ENCODE measurements around the gene LIME1.

Gene LIME1

DNA sequence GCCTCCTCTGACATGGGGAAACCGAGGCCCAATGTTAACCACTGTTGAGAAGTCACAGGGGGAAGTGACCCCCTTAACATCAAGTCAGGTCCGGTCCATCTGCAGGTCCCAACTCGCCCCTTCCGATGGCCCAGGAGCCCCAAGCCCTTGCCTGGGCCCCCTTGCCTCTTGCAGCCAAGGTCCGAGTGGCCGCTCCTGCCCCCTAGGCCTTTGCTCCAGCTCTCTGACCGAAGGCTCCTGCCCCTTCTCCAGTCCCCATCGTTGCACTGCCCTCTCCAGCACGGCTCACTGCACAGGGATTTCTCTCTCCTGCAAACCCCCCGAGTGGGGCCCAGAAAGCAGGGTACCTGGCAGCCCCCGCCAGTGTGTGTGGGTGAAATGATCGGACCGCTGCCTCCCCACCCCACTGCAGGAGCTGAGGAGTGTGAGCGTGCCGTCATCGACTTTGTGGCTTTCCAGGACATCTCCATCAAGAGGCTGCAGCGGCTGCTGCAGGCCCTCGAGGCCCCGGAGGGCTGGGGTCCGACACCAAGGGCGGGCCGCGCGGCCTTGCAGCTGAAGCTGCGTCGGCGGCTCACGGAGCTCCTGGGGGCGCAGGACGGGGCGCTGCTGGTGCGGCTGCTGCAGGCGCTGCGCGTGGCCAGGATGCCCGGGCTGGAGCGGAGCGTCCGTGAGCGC, 38.5 kb upstream of the LIME1 start:
- no peak overlapping the region for H3K4me3 ChIP-seq (ENCODE audit: low read length)
- no peak for DNase-seq (ENCODE audit: low read depth, low spot score)
- H3K27me3 ChIP-seq (ENCODE audit: control insufficient read depth, insufficient read depth, low read length): no peaks in the 10 kb centered on the region
- peaks cover 1% of the 10 kb centered on the region; the same call in 1 of the 2 replicates for H3K4me1 ChIP-seq (ENCODE audit: control insufficient read depth, insufficient read depth, low read length)
- H3K27ac ChIP-seq (ENCODE audit: low read length): no peak overlapping the region
- WGBS (ENCODE audit: insufficient coverage, insufficient read length): no CpG with 5 or more reads among the region's 40 CpGs
- H3K36me3 ChIP-seq (ENCODE audit: control insufficient read depth, insufficient read depth, low read length): peaks cover 16% of the 10 kb centered on the region
- peaks cover 2% of the 10 kb centered on the region; the same call in 1 of the 2 replicates for H3K9me3 ChIP-seq (ENCODE audit: control insufficient read depth, insufficient read depth, low read length)

DNA sequence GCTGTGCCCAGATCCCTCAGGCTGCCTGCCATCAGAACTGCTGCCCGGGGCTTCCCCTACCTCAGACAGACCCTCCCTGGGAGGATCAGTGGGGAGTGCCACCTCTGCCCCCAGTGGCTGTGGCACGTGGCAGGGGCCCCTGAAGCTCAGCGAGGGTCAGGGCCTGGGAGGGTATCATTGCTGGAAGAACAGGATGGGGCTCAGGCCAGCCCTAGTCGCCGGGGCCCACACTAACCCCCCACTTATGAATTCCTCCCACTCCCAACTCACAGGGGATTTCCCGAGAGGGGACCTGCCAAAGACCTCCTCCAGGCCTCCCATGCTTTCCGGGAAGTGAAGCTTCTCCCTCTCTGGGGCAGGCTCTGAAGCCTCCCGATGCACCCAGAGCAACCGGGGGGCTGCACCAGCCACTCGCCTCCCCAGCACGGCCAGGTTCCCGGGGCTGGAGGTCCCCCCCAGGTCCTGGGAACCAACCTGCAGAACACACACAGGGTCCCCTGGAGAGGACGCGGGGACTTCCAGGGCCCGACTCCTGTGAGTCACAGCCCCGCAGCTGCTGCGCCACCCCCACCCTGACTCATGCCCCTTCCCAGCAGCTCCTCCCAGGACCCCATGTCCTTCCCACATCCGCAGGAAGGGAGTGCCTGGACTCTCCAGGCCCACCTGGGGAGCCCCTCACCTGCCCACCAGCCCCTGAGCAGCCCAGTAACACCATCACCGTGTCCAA, 37.6 kb upstream of the LIME1 start:
- H3K4me3 ChIP-seq (ENCODE audit: low read length): no peak overlapping the region

DNA sequence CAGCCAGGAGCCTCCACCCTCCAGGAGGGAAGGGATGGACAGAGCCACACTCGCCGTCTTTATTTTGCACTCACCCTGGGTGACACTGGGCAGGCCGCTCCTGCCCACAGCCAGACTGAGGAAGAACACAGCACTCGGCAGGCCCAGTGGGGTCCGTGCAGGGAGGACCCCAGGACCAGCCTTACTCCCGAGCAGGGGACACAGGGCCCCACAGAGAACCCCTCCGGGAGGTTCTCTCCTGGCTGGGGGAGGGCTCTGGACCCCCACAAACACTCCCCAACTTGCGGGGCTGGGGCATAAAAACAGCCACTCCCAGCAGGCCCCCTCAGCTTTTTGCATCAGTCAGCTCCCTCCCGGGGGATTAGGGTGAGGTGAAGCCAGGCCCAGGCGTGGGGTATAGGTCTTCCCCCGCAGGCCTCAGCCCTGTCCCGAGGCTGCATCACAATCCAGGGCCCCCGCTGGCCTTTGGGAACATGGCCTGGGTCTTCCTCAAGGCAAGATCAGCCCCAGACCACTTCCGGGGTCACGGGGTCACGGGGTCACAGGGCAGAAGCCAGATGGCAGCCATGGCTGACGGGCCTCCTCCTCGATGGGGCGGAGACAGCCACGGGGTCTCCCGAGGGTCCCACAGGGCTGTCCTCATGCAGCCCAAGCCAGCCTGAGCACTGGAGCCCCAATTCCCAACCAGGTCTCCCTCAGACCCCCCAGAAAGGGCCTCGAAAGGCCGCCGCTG, 36.8 kb upstream of the LIME1 start:
- Histone ChIP-seq H3K4me3 (ENCODE audit: low read length) (no peak overlapping the region), H3K9me3 (ENCODE audit: control insufficient read depth, insufficient read depth, low read length) (no peaks in the 10 kb centered on the region), H3K27ac (ENCODE audit: low read length) (no peak overlapping the region), H3K36me3 (ENCODE audit: control insufficient read depth, insufficient read depth, low read length) (peaks cover 8% of the 10 kb centered on the region), H3K4me1 (ENCODE audit: control insufficient read depth, insufficient read depth, low read length) (peaks cover 1% of the 10 kb centered on the region; the same call in 1 of the 2 replicates), H3K27me3 (ENCODE audit: control insufficient read depth, insufficient read depth, low read length) (no peaks in the 10 kb centered on the region)
- no CpG with 5 or more reads among the region's 24 CpGs for WGBS (ENCODE audit: insufficient coverage, insufficient read length)
- DNase-seq (ENCODE audit: low read depth, low spot score): no peak

More for the DNA sequence above, 37.6 kb upstream of the LIME1 start:
- Histone ChIP-seq H3K36me3 (ENCODE audit: control insufficient read depth, insufficient read depth, low read length) (peaks cover 12% of the 10 kb centered on the region), H3K9me3 (ENCODE audit: control insufficient read depth, insufficient read depth, low read length) (no peaks in the 10 kb centered on the region), H3K27me3 (ENCODE audit: control insufficient read depth, insufficient read depth, low read length) (no peaks in the 10 kb centered on the region), H3K4me1 (ENCODE audit: control insufficient read depth, insufficient read depth, low read length) (peaks cover 1% of the 10 kb centered on the region; the same call in 1 of the 2 replicates), H3K27ac (ENCODE audit: low read length) (no peak overlapping the region)
- no CpG with 5 or more reads among the region's 19 CpGs for WGBS (ENCODE audit: insufficient coverage, insufficient read length)
- no peak for DNase-seq (ENCODE audit: low read depth, low spot score)

DNA sequence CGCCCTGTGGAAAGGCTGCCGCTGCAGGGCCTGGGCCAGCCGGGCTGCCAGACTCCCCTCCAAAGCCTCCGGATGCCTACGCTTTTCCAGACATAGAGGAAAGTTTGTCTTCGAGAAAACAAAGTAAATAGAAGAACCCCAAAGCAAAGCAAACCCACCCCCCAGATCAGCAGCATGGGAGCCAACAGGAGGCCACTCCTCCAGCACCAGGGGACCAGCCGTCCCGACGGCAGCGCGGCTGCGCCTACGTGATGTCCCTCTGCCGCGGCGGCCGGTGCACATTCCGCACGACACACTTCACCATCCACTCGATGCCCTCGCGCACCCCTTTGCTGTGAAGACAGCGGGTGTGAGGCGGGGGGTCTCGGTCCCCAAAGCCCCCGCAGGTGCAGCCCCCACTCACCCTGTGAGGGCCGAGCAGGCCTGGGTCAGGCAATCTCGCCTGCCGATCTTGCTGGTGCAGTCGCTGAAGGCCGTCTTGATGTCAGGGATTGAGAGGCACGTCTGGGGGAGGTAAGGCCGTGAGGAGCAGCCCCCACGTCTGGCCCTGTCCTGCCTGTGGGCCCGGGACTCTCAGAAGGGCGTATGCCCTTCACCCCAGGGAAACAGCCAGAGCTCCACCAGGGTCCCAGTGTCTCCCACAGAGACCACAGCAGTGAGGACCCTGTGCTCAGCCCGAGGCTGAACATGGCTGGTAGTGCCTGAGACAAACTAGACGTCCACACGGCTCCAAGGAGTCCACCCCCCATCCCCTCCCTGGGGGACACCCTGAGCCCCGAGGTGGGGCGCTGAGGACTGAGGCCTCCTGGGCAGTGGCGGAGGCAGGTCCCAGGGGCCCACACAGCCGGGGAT, 36.0 kb upstream of the LIME1 start:
- Histone ChIP-seq H3K36me3 (ENCODE audit: control insufficient read depth, insufficient read depth, low read length) (peaks cover 6% of the 10 kb centered on the region), H3K4me3 (ENCODE audit: low read length) (no peak overlapping the region), H3K27me3 (ENCODE audit: control insufficient read depth, insufficient read depth, low read length) (no peaks in the 10 kb centered on the region), H3K27ac (ENCODE audit: low read length) (no peak overlapping the region), H3K9me3 (ENCODE audit: control insufficient read depth, insufficient read depth, low read length) (no peaks in the 10 kb centered on the region), H3K4me1 (ENCODE audit: control insufficient read depth, insufficient read depth, low read length) (peaks cover 1% of the 10 kb centered on the region; the same call in 1 of the 2 replicates)
- DNase-seq (ENCODE audit: low read depth, low spot score): no peak
- WGBS (ENCODE audit: insufficient coverage, insufficient read length): no CpG with 5 or more reads among the region's 43 CpGs

DNA sequence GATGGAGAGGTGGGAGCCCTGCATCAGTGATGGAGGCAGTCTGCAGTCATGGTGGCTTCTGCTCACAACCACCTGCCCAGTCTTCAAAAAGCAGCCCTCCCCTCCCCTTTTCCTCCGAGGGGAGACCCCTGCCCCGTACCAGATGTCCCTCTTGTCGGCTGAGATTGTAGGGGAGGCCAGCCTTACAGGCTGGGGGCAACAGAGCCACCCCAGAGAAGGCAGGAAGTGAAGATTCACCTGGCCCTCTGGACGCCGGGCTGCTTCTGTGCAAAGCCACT, 35.5 kb upstream of the LIME1 start:
- no peak overlapping the region for H3K27ac ChIP-seq (ENCODE audit: low read length)
- H3K4me3 ChIP-seq (ENCODE audit: low read length): no peak overlapping the region
- no peaks in the 10 kb centered on the region for H3K27me3 ChIP-seq (ENCODE audit: control insufficient read depth, insufficient read depth, low read length)
- no peaks in the 10 kb centered on the region for H3K9me3 ChIP-seq (ENCODE audit: control insufficient read depth, insufficient read depth, low read length)
- WGBS (ENCODE audit: insufficient coverage, insufficient read length): no CpG with 5 or more reads among the region's 5 CpGs
- no peak for DNase-seq (ENCODE audit: low read depth, low spot score)
- H3K4me1 ChIP-seq (ENCODE audit: control insufficient read depth, insufficient read depth, low read length): peaks cover 1% of the 10 kb centered on the region; the same call in 1 of the 2 replicates
- H3K36me3 ChIP-seq (ENCODE audit: control insufficient read depth, insufficient read depth, low read length): peaks cover 7% of the 10 kb centered on the region

DNA sequence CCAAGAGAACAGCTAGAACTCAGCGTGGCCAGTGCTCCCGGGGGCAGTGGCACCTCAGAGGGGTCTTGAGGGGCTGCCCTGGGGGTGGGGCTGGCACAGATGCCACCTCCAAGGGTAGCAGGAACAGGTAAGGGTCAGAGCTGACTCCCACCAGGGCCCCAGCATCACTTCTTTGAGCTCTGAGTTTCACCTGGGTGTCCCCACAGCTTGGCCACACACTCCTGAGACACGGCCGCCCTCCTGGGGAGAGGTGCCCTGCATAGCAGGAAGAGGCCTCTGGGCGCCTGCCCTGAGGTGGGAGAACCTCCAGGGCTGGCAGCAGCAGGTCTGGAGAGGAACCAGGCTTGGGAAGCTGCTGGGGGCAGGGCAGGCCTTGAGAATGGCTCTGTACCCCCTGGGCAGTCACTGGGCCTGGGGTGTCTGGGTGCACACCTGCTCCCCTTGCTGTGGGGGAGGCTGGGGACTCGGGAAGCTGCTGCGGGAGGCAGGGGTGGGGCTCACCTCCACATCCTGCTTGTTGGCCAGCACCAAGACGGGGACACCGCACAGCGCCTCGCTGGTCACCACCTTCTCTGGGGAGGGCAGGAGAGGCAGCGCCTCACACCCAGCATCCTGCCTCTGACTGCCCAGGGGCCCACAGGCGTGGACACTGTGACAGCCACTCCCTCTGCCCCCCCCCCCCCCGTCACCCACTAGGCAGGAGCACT, 35.0 kb upstream of the LIME1 start:
- no CpG with 5 or more reads among the region's 14 CpGs for WGBS (ENCODE audit: insufficient coverage, insufficient read length)
- Histone ChIP-seq H3K27me3 (ENCODE audit: control insufficient read depth, insufficient read depth, low read length) (no peaks in the 10 kb centered on the region), H3K4me1 (ENCODE audit: control insufficient read depth, insufficient read depth, low read length) (peaks cover 1% of the 10 kb centered on the region; the same call in 1 of the 2 replicates), H3K4me3 (ENCODE audit: low read length) (no peak overlapping the region), H3K9me3 (ENCODE audit: control insufficient read depth, insufficient read depth, low read length) (no peaks in the 10 kb centered on the region), H3K36me3 (ENCODE audit: control insufficient read depth, insufficient read depth, low read length) (peaks cover 11% of the 10 kb centered on the region; the same call in 1 of the 2 replicates), H3K27ac (ENCODE audit: low read length) (no peak overlapping the region)
- no peak for DNase-seq (ENCODE audit: low read depth, low spot score)

DNA sequence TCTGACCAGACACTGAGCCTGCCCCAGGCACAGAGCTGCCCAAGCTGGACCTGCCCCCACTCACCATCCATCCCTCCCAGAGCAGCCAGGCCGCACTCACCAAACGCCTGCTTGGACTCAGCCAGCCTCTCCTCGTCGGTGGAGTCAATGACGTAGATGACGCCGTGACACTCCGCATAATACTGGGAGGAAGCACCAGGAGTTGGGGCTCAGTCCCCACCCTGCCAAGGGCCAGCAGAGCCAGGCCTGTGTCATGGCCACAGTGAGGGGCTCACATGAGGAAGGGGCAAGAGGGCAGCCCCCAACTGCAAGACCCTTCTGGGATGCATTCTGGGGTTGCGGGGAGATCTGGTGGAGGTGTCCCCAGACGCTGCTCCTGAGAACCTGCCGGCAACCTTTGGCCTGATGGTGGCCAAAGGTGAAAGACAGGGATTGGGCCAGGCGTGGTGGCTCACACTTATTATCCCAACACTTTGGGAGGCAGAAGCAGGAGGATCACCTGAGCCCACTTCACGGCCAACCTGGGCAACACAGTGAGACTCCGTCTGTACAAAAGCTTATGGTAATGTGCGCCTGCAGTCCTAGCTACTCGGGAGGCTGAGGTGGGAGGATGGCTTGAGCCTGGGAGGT, 34.3 kb upstream of the LIME1 start:
- no CpG with 5 or more reads among the region's 16 CpGs for WGBS (ENCODE audit: insufficient coverage, insufficient read length)
- Histone ChIP-seq H3K27me3 (ENCODE audit: control insufficient read depth, insufficient read depth, low read length) (no peaks in the 10 kb centered on the region), H3K9me3 (ENCODE audit: control insufficient read depth, insufficient read depth, low read length) (no peaks in the 10 kb centered on the region), H3K4me1 (ENCODE audit: control insufficient read depth, insufficient read depth, low read length) (peaks cover 1% of the 10 kb centered on the region; the same call in 1 of the 2 replicates), H3K27ac (ENCODE audit: low read length) (no peak overlapping the region), H3K4me3 (ENCODE audit: low read length) (no peak overlapping the region), H3K36me3 (ENCODE audit: control insufficient read depth, insufficient read depth, low read length) (peaks cover 11% of the 10 kb centered on the region; the same call in 1 of the 2 replicates)
- DNase-seq (ENCODE audit: low read depth, low spot score): no peak

DNA sequence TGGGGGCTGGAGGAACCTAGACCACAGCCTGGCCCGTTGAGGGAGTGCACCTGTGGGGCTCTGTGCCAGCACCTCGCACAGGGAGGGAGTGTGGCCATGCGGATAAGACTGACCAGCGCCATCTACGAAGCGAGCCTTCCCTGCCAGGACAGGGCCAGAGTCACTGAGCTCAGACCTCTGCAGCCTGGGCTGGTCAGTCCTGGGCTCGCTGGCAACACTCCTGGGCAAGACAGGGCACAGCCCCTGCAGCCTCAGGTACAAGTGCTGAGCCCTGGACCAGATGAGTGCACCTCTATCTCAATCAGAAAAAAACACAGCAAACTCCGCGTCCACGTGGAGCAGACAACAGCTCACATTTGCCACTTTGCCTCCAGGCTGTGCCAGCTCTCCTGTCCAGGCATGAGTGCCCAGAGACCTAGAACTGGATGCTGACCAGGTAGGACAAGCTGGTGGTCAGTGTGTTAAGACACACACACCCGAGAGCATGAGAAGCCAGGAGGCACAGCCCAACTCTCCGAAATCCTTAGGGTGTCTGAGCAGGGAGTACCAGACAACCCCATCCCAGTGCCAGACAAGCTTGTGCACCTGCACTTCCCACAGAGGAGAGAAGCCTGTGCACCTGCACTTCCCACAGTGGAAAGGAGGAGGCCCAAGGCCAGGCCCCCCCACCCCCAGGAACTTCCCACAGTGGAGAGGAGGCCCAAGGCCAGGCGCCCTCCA, 33.6 kb upstream of the LIME1 start:
- H3K27me3 ChIP-seq (ENCODE audit: control insufficient read depth, insufficient read depth, low read length): no peaks in the 10 kb centered on the region
- no peak overlapping the region for H3K4me3 ChIP-seq (ENCODE audit: low read length)
- no peak for DNase-seq (ENCODE audit: low read depth, low spot score)
- peaks cover 1% of the 10 kb centered on the region; the same call in 1 of the 2 replicates for H3K4me1 ChIP-seq (ENCODE audit: control insufficient read depth, insufficient read depth, low read length)
- no peak overlapping the region for H3K27ac ChIP-seq (ENCODE audit: low read length)
- no peaks in the 10 kb centered on the region for H3K9me3 ChIP-seq (ENCODE audit: control insufficient read depth, insufficient read depth, low read length)
- peaks cover 11% of the 10 kb centered on the region; the same call in 1 of the 2 replicates for H3K36me3 ChIP-seq (ENCODE audit: control insufficient read depth, insufficient read depth, low read length)
- no CpG with 5 or more reads among the region's 13 CpGs for WGBS (ENCODE audit: insufficient coverage, insufficient read length)

DNA sequence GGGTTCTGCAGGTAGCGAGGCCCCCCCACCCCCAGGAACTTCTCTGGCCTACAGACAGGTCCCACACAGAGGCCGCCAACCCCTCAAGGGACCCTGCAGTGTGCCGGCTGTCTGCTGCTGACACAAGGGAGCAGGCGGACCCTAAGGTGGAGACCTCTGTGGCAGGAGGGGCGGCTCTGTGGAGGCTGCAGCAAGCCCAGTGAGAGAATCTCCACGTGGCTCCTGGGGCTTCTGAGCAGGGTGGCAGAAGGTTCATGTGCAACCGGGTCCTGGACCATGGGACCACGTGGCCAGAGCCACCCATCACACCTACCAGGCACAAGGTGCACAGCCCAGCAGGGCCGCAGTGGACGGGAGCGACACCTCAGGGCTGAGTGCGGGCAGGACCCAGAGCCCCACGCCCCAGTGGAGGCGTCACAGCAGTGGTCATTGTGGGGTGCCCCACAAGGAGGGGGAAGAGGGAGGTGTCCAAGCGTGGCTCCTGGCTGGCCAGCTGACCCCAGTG, 32.9 kb upstream of the LIME1 start:
- Histone ChIP-seq H3K27me3 (ENCODE audit: control insufficient read depth, insufficient read depth, low read length) (no peaks in the 10 kb centered on the region), H3K9me3 (ENCODE audit: control insufficient read depth, insufficient read depth, low read length) (no peaks in the 10 kb centered on the region), H3K27ac (ENCODE audit: low read length) (no peak overlapping the region), H3K36me3 (ENCODE audit: control insufficient read depth, insufficient read depth, low read length) (peaks cover 11% of the 10 kb centered on the region; the same call in 1 of the 2 replicates), H3K4me1 (ENCODE audit: control insufficient read depth, insufficient read depth, low read length) (peaks cover 1% of the 10 kb centered on the region; the same call in 1 of the 2 replicates), H3K4me3 (ENCODE audit: low read length) (no peak overlapping the region)
- DNase-seq (ENCODE audit: low read depth, low spot score): no peak
- WGBS (ENCODE audit: insufficient coverage, insufficient read length): no CpG with 5 or more reads among the region's 15 CpGs

All from iPS DF 6.9 (cell line).